ENCODE data around the gene USP9X.

USP9X gene

DNA sequence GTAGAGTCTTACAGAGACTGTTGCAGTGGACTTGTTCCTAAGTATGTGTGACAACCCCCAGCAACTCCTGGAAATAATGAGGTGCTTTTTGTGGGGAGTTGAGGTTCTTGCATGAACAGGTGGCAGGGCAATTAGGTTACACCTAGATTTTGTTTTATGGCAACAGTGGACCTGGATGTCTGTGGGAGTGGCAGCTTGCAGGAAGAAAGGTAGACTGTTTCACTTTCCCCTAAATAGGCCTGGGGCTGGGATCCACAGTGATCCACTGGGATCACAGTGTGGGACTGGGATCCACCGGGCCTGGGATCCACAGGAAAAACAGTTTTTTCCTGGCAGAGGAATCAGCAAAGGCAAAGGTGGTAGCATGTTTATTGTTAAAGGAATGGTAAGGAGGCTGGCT lies 18.3 kb upstream of the USP9X start:
- Histone ChIP-seq H3K4me3 (ENCODE audit: low read depth, low read length) (no peak overlapping the region), H3K27ac (no peak overlapping the region), H3K4me2 (ENCODE audit: low read length) (no peak overlapping the region), H3K79me2 (no peaks in the 10 kb centered on the region), H2AFZ (no peak overlapping the region), H3K27me3 (ENCODE audit: control insufficient read depth, insufficient read depth, low read length) (no peaks in the 10 kb centered on the region), H3K36me3 (ENCODE audit: control insufficient read depth, insufficient read depth, low read length) (no peaks in the 10 kb centered on the region), H3K9me3 (ENCODE audit: control insufficient read depth, low read length) (no peaks in the 10 kb centered on the region), H3K9ac (no peak overlapping the region), H3K4me1 (no peaks in the 10 kb centered on the region)
- TF ChIP-seq, protein P1, sequence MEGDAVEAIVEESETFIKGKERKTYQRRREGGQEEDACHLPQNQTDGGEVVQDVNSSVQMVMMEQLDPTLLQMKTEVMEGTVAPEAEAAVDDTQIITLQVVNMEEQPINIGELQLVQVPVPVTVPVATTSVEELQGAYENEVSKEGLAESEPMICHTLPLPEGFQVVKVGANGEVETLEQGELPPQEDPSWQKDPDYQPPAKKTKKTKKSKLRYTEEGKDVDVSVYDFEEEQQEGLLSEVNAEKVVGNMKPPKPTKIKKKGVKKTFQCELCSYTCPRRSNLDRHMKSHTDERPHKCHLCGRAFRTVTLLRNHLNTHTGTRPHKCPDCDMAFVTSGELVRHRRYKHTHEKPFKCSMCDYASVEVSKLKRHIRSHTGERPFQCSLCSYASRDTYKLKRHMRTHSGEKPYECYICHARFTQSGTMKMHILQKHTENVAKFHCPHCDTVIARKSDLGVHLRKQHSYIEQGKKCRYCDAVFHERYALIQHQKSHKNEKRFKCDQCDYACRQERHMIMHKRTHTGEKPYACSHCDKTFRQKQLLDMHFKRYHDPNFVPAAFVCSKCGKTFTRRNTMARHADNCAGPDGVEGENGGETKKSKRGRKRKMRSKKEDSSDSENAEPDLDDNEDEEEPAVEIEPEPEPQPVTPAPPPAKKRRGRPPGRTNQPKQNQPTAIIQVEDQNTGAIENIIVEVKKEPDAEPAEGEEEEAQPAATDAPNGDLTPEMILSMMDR (IDR thresholded peaks at IDR 0.05), result no peak

DNA sequence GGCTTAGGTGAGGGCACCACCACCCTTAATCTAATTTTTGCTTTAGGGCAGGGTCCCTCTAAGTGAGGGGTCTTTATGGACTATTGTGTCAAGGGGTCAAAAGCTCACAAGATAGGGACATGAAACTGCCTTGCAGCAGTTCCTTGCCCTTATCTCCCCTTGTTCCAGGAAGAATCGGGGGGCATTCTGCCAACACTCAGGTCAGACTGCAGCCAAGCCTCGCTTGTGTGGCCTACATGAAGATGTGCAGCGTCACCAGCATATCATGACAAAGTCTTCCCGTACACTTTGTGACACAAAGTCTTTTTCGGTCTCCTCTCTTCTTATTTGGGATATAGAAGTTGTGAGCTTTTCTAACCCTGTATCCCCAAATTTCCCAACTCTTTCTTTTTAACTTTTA lies 17.5 kb upstream of the USP9X start:
- Histone ChIP-seq H2AFZ (no peak overlapping the region), H3K4me3 (ENCODE audit: low read depth, low read length) (no peak overlapping the region), H3K9me3 (ENCODE audit: control insufficient read depth, low read length) (no peaks in the 10 kb centered on the region), H3K4me2 (ENCODE audit: low read length) (no peak overlapping the region), H3K79me2 (no peaks in the 10 kb centered on the region), H3K4me1 (no peaks in the 10 kb centered on the region), H3K9ac (no peak overlapping the region), H3K27ac (no peak overlapping the region), H3K27me3 (ENCODE audit: control insufficient read depth, insufficient read depth, low read length) (no peaks in the 10 kb centered on the region), H3K36me3 (ENCODE audit: control insufficient read depth, insufficient read depth, low read length) (no peaks in the 10 kb centered on the region)
- TF ChIP-seq, protein P1 (IDR thresholded peaks at IDR 0.05), result no peak

DNA sequence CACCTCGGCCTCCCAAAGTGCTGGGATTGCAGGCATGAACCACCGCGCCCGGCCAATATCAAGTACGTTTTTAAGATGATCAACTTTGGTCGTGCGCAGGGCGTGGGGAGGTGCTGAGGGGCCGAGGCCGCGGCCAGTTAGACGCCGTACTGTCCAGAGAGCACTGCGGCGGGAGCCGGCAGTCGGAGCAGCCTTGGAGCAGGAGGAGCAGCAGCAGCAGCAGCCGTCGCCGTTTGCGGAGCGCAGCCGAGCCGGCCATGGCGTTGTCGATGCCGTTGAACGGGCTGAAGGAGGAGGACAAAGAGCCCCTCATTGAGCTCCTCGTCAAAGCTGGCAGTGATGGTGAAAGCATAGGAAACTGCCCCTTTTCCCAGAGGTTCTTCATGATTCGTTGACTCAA lies 8.5 kb upstream of the USP9X start:
- TF ChIP-seq, protein P1 (IDR thresholded peaks at IDR 0.05), result no peak
- no peak overlapping the region for H2AFZ ChIP-seq
- no peaks in the 10 kb centered on the region for H3K36me3 ChIP-seq (ENCODE audit: control insufficient read depth, insufficient read depth, low read length)
- no peak overlapping the region for H3K4me3 ChIP-seq (ENCODE audit: low read depth, low read length)
- no peak overlapping the region for H3K9ac ChIP-seq
- no peaks in the 10 kb centered on the region for H3K79me2 ChIP-seq
- no peaks in the 10 kb centered on the region for H3K27me3 ChIP-seq (ENCODE audit: control insufficient read depth, insufficient read depth, low read length)
- H3K27ac ChIP-seq, result no peak overlapping the region
- no peak overlapping the region for H3K4me2 ChIP-seq (ENCODE audit: low read length)
- H3K9me3 ChIP-seq (ENCODE audit: control insufficient read depth, low read length), result no peaks in the 10 kb centered on the region
- no peaks in the 10 kb centered on the region for H3K4me1 ChIP-seq

DNA sequence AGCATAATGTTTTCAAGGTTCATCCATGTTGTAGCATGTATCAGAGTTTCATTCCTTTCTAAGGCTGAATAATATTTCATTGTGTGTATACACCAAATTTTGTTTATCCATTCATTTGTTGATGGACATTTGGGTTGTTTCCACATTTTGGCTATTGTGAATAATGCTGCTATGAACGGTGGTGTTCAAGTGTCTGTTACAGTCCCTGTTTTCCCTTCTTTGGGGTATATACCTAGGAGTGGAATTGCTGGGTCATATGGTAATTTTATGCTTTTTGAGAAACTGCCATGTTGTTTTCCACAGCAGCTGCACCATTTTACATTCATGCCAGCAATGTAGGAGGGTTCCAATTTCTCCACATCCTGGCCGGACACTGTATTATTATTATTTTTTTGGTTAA lies 3.4 kb upstream of the USP9X start:
- no peak overlapping the region for H3K4me2 ChIP-seq (ENCODE audit: low read length)
- no peak overlapping the region for H3K27ac ChIP-seq
- TF ChIP-seq, protein P1 (IDR thresholded peaks at IDR 0.05), result no peak
- H3K9ac ChIP-seq, result no peak overlapping the region
- H3K27me3 ChIP-seq (ENCODE audit: control insufficient read depth, insufficient read depth, low read length), result no peaks in the 10 kb centered on the region
- no peaks in the 10 kb centered on the region for H3K9me3 ChIP-seq (ENCODE audit: control insufficient read depth, low read length)
- H3K4me3 ChIP-seq (ENCODE audit: low read depth, low read length), result no peak overlapping the region
- no peaks in the 10 kb centered on the region for H3K4me1 ChIP-seq
- H2AFZ ChIP-seq, result no peak overlapping the region
- no peaks in the 10 kb centered on the region for H3K36me3 ChIP-seq (ENCODE audit: control insufficient read depth, insufficient read depth, low read length)
- no peaks in the 10 kb centered on the region for H3K79me2 ChIP-seq

DNA sequence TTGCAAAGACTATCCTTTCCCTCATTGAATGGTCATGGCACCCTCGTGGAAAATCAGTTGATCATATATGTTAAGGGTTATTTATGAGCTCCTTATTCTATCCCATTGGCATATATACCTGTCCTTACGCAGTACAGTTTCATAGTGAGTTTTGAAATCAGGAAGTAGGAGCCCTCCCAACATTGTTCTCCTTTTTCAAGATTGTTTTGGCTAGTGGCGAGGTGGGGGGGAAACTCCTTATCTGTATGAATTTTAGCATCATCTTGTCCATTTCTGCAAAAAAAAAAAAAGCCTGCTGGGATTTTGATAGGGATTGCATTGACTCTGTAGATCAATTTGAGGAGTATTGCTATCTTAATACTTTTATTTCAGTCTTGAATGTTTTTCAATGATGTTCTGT lies 2.5 kb upstream of the USP9X start:
- Histone ChIP-seq H2AFZ (no peak overlapping the region), H3K79me2 (no peaks in the 10 kb centered on the region), H3K27me3 (ENCODE audit: control insufficient read depth, insufficient read depth, low read length) (no peaks in the 10 kb centered on the region), H3K4me3 (ENCODE audit: low read depth, low read length) (no peak overlapping the region), H3K9ac (no peak overlapping the region), H3K4me1 (no peaks in the 10 kb centered on the region), H3K9me3 (ENCODE audit: control insufficient read depth, low read length) (no peaks in the 10 kb centered on the region), H3K4me2 (ENCODE audit: low read length) (no peak overlapping the region), H3K36me3 (ENCODE audit: control insufficient read depth, insufficient read depth, low read length) (no peaks in the 10 kb centered on the region), H3K27ac (no peak overlapping the region)
- TF ChIP-seq, protein P1 (IDR thresholded peaks at IDR 0.05), result no peak
